Central memory CD4-positive, alpha-beta T cell (primary cell): ENCODE measurements around the gene AQP3.
"Not testable (repeated sequence)": the region's sequence is repeated elsewhere in the genome, so short reads cannot be mapped to it uniquely, and the experiment has no call there.

Source experiments
- DNase-seq: peaks from one replicate; pipeline ENCODE4 v3.0.0; 2022

The AQP3 gene

DNA sequence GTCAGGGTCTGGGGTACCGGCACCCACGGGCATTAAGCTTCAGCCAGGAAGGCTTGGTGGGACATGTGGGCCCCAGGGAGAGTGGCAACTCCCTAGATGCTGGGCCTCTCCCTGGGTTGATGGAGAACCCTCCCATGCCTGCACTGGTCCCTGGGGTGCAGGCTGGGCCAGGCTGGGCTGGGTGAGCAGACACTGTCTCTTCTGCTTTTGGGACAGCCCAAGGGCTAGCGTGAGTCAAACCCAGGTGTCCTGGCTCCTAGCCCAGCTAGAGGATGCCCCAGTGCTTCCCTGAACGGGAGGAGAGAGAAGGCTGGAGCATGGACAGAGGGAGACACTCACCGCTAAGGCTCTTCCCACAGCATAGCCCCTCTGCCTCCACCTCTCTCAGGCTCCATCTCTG, 39.3 kb downstream of the AQP3 start:
- no peak for DNase-seq

GRCh38 chr9:33407061-33407460, 40.3 kb downstream of the AQP3 start:
- DNase-seq, result no peak

DNA sequence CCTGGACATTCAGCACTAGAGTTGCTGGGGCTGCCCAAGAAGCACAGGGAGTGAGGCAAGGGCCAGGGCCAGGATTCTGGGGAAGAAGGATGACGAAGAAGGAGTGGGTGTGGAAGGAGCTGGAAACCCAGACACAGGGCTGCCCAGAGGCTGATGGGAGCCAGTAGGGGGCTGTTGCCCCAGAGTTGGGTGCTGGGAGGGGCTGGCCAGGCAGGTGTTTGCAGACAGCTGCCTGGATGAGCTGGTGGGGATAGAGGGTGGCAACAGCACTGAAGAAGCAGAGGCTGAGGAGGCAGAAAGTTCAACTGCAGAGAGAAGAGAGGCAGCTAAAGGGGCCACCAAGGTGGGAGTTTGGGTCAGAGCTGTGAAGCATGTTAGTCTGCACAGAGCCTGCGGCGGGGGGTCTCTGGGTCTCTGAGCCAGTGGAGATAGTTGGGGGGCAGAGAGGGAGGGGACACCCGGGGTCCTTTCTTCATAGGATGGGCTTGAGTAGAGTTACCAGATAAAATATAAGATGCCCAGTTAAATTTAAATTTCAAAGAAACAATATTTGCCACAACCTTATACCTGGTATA, 42.5 kb downstream of the AQP3 start:
- DNase-seq, result no peak

GRCh38 chr9:33403941-33404787, 43.2 kb downstream of the AQP3 start:
- no peak for DNase-seq

GRCh38 chr9:33402371-33402770, 45.0 kb downstream of the AQP3 start, which contains the start of gene AQP7:
AQP7 (minus strand) TSS chr9:33402568; CDS start chr9:33401262, 1,306 bp downstream.
- not testable (repeated sequence) for DNase-seq

GRCh38 chr9:33401809-33402208, 45.6 kb downstream of the AQP3 start:
- DNase-seq, result not testable (repeated sequence)

DNA sequence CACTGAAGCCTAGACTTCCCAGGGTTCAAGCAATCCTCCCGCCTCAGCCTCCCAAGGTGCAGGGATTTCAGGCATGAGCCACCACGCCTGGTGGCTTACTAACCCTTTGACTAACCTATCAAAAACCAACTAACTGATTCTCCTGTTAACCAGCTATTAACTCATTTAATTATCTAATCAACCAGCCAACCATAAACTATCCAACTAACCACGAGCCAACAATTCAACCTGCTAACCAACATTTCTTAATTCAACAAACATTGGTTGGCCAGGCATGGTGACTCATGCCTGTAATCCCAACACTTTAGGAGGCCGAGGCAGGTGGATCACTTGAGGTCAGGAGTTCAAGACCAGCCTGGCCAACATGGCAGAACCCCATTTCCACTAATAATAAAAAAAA, 48.3 kb downstream of the AQP3 start:
- not testable (repeated sequence) for DNase-seq

- not testable (repeated sequence) for DNase-seq
These were observed 49.6 kb downstream of the AQP3 start for GRCh38 chr9:33397801-33398200.

DNA sequence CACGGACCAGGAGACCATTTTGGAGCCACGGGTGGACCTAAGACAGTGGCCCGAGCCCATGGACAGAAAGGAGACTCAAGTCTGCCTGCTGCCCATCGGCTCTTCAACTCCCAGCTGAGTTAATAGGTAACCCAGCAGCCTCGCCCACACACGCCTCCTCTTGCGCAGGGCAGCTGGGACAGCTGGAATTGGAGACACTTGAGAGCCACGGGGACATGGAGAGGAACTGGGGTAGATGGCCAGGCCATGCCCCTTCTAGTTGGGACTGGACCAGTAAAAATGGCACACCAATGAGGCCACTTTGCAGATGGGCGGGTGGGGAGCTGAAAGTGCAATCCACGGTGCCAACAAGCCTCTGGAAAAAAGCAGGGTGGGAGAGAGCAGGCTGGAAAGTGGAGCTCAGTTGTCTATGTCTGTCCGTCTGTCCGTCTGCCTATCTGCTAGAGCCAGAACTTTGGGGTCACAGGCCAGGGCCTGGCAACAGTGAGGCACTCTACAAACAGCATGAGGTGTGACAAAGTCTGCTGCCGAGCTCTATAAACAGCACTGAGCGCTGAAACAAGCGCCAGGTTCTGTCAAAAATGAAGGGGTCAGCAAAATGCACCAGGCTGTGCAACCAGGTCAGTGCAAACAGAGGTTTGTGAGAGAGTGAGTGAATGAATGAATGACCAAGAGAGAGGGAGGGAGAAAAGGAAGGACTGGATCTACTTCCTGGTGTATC, 52.1 kb downstream of the AQP3 start:
- DNase-seq, result not testable (repeated sequence)

- not testable (repeated sequence) for DNase-seq
These were observed 53.4 kb downstream of the AQP3 start for GRCh38 chr9:33393986-33394385.

- DNase-seq, result no peak
These were observed 53.8 kb downstream of the AQP3 start for GRCh38 chr9:33393581-33393980.

- not testable (repeated sequence) for DNase-seq
These were observed 54.8 kb downstream of the AQP3 start for GRCh38 chr9:33392591-33393021.
